GM23338 (cell line): ENCODE results near the gene CAPN15.

Experiments used
- CREB1 ChIP-seq: fragments of 250-450 bp; sonication (Bioruptor Pico); IDR thresholded peaks from 2 replicates; pipeline ENCODE4 v1.5.0; 2020; ENCODE audit warnings: low read depth, mild to moderate bottlenecking, moderate library complexity
- ETS1 ChIP-seq: IDR thresholded peaks from 2 replicates; pipeline ENCODE4 v1.6.1; 2016; ENCODE audit warnings: antibody characterized with exemption
- EZH2 ChIP-seq: fragments of 200-600 bp; sonication (generic); IDR thresholded peaks from one replicate; pipeline ENCODE4 v1.8.0; 2017; ENCODE audit warnings: antibody characterized with exemption, mild to moderate bottlenecking, low read depth; ENCODE audit not compliant: unreplicated experiment
- EZH2phosphoT487 ChIP-seq: fragments of 200-600 bp; sonication (generic); IDR thresholded peaks from one replicate; pipeline ENCODE4 v1.8.1; 2018; ENCODE audit warnings: antibody characterized with exemption; ENCODE audit not compliant: unreplicated experiment
- POLR2AphosphoS5 ChIP-seq: IDR thresholded peaks from 2 replicates; pipeline ENCODE4 v1.6.1; 2016; ENCODE audit warnings: antibody characterized with exemption, low read depth
- ZNF114 ChIP-seq: fragments of 250-450 bp; sonication (Bioruptor Pico); IDR thresholded peaks from 2 replicates; pipeline ENCODE4 v1.5.0; 2020; ENCODE audit warnings: mild to moderate bottlenecking, moderate library complexity
- ZNF331 ChIP-seq: fragments of 250-450 bp; sonication (Bioruptor Pico); IDR thresholded peaks from 2 replicates; pipeline ENCODE4 v1.5.0; 2020; ENCODE audit warnings: low read depth, mild to moderate bottlenecking, moderate library complexity
- TF ChIP-seq, protein P1 (sequence below), 2 experiments: fragments of 200-600 bp in 1 of 2; sonication (generic) in 1 of 2; conservative IDR thresholded peaks; 2 replicates each; pipeline versions ENCODE4 v1.5.1 to v1.6.1; 2016 to 2017; ENCODE audit warnings: antibody characterized with exemption in 2 of 2, low read depth in 2 of 2, mild to moderate bottlenecking in 2 of 2, moderate library complexity in 1 of 2

- TF ChIP-seq, protein P1, sequence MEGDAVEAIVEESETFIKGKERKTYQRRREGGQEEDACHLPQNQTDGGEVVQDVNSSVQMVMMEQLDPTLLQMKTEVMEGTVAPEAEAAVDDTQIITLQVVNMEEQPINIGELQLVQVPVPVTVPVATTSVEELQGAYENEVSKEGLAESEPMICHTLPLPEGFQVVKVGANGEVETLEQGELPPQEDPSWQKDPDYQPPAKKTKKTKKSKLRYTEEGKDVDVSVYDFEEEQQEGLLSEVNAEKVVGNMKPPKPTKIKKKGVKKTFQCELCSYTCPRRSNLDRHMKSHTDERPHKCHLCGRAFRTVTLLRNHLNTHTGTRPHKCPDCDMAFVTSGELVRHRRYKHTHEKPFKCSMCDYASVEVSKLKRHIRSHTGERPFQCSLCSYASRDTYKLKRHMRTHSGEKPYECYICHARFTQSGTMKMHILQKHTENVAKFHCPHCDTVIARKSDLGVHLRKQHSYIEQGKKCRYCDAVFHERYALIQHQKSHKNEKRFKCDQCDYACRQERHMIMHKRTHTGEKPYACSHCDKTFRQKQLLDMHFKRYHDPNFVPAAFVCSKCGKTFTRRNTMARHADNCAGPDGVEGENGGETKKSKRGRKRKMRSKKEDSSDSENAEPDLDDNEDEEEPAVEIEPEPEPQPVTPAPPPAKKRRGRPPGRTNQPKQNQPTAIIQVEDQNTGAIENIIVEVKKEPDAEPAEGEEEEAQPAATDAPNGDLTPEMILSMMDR (conservative IDR thresholded peaks at IDR 0.05; ENCODE audit: low read depth in 2 of 2): no peak
- TF ChIP-seq POLR2AphosphoS5 (no peak), ZNF331 (CRISPR knock-in tag) (no peak), EZH2 (no peak), ETS1 (no peak), EZH2phosphoT487 (no peak), CREB1 (no peak), ZNF114 (CRISPR knock-in tag) (no peak)
These were observed 2.8 kb downstream of the CAPN15 start for GRCh38 chr16:530111-530817.
